GM12878 (cell line): ENCODE measurements around the gene SERPINB6. TPM values are rescaled to one million over a fixed set of nuclear protein-coding genes. Genes with fewer than 3 reads are reported as not detected.

Source experiments
- ETV6 ChIP-seq, 2 experiments: fragments of 450-650 bp in 1 of 2; IDR thresholded peaks in 1 of 2; conservative IDR thresholded peaks in 1 of 2; 2 replicates each; pipeline ENCODE4 v1.6.1; 2014; ENCODE audit warnings: antibody characterized with exemption in 1 of 2, borderline replicate concordance in 1 of 2, low read depth in 1 of 2, mild to moderate bottlenecking in 1 of 2, moderate library complexity in 1 of 2
- ZNF592 ChIP-seq: fragments of 450-650 bp; IDR thresholded peaks from 2 replicates; pipeline ENCODE4 v1.6.1; 2017; ENCODE audit warnings: mild to moderate bottlenecking, moderate library complexity
- polyA plus RNA-seq, 11 experiments: library from polyadenylated mRNA; depleted of rRNA in 4 of 11; unstranded in 6 of 11; stranded (reverse) in 5 of 11; fragments of >200 nt; fragmentation: Nextera tagmentation in 4 of 11; fragmentation: Illumina TruSeq in 1 of 11; extraction: Ambion mirVana in 4 of 11; extraction: Trizol in 1 of 11; gene quantifications; 1 replicate in 1 of 11; 2 replicates in 10 of 11; pipeline versions ENCODE4 v1.2.1 to v1.2.3, GENCODE V29; 2011 to 2016; ENCODE audit warnings: inconsistent platforms in 2 of 11, missing spikeins in 2 of 11, low read depth in 1 of 11
- total RNA-seq, 4 experiments: library from RNA; depleted of rRNA in 3 of 4; stranded (reverse); fragments of >200 nt in 3 of 4; fragmentation: Illumina TruSeq in 1 of 4; extraction: Trizol in 1 of 4; gene quantifications; 2 replicates each; pipeline versions ENCODE4 v1.2.1 to v1.2.3, GENCODE V29; 2013 to 2021
- TF ChIP-seq, protein P1 (sequence below): fragments of 150-350 bp; IDR thresholded peaks from 2 replicates; pipeline ENCODE4 v1.6.1; 2016; ENCODE audit warnings: low read depth, low read length

The SERPINB6 gene
- total and polyA plus RNA-seq, 10 of the 15 experiments (the other 5 are each of a cell fraction or from before 2014, with no cell fraction given), result 0.37 to 2.2 (median 0.68) TPM; not detected in 1

GRCh38 chr6:2914318-2914660, 57.1 kb downstream of the SERPINB6 start (continued):
- TF ChIP-seq, protein P1, sequence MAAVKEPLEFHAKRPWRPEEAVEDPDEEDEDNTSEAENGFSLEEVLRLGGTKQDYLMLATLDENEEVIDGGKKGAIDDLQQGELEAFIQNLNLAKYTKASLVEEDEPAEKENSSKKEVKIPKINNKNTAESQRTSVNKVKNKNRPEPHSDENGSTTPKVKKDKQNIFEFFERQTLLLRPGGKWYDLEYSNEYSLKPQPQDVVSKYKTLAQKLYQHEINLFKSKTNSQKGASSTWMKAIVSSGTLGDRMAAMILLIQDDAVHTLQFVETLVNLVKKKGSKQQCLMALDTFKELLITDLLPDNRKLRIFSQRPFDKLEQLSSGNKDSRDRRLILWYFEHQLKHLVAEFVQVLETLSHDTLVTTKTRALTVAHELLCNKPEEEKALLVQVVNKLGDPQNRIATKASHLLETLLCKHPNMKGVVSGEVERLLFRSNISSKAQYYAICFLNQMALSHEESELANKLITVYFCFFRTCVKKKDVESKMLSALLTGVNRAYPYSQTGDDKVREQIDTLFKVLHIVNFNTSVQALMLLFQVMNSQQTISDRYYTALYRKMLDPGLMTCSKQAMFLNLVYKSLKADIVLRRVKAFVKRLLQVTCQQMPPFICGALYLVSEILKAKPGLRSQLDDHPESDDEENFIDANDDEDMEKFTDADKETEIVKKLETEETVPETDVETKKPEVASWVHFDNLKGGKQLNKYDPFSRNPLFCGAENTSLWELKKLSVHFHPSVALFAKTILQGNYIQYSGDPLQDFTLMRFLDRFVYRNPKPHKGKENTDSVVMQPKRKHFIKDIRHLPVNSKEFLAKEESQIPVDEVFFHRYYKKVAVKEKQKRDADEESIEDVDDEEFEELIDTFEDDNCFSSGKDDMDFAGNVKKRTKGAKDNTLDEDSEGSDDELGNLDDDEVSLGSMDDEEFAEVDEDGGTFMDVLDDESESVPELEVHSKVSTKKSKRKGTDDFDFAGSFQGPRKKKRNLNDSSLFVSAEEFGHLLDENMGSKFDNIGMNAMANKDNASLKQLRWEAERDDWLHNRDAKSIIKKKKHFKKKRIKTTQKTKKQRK, result no peak
- TF ChIP-seq ZNF592 (no peak), ETV6 (conservative IDR thresholded peaks at IDR 0.05 in 1 of 2, IDR thresholded peaks at IDR 0.05 in 1 of 2; ENCODE audit: borderline replicate concordance in 1 of 2, low read depth in 1 of 2) (no peak)
